Endothelial cell of umbilical vein (primary cell): ENCODE results near the gene MS4A15. TPM values are rescaled to one million over a fixed set of nuclear protein-coding genes. Genes with fewer than 3 reads are reported as not detected.

Experiments
- BruUV-seq: library from RNA; stranded (reverse); fragments of 400-500 nt; replicated peaks from 2 replicates; lab custom pipeline; 2021; lab: Mats Ljungman, UMichigan
- CTCF ChIA-PET: fragments of 300-600, 350-600 bp; sonication (Branson Sonifier 250); formaldehyde crosslinking; loops from one replicate; lab custom pipeline; 2021; ENCODE audit warnings: antibody characterized with exemption, inconsistent platforms; lab: Charles Lee
- POLR2A ChIA-PET: fragments of 300-600, 350-600 bp; sonication (Branson Sonifier 250); formaldehyde crosslinking; loops from one replicate; lab custom pipeline; 2021; ENCODE audit warnings: antibody characterized with exemption, inconsistent platforms; lab: Charles Lee
- DNase-seq: peaks from one replicate; pipeline ENCODE4 v3.0.0-alpha.2; 2011; ENCODE audit warnings: low read depth, low spot score
- FAIRE-seq: peaks from 2 replicates; lab custom pipeline; 2011; peaks lifted over from hg19 to GRCh38; lab: Jason Lieb, UNC
- H2AFZ ChIP-seq: 2 replicates; pipeline ENCODE4 v1.6.0; 2012; ENCODE audit warnings: low read depth, low read length, control low read depth, inconsistent platforms
- H3K27ac ChIP-seq: 2 replicates; pipeline ENCODE4 v1.5.1; 2011; ENCODE audit warnings: low read depth, mild to moderate bottlenecking, control low read depth, low read length, moderate library complexity; ENCODE audit not compliant: insufficient read depth
- H3K27me3 ChIP-seq, 2 experiments: 2 replicates each; pipeline versions ENCODE4 v1.6.0 to v1.6.1; 2011; ENCODE audit warnings: low read length in 2 of 2, mixed read lengths in 1 of 2; ENCODE audit not compliant: control insufficient read depth in 2 of 2, insufficient read depth in 2 of 2
- H3K36me3 ChIP-seq, 2 experiments: 2 replicates in 1 of 2; 3 replicates in 1 of 2; pipeline ENCODE4 v1.5.1; 2011; ENCODE audit warnings: low read length in 2 of 2, mild to moderate bottlenecking in 1 of 2, moderate library complexity in 1 of 2; ENCODE audit not compliant: control insufficient read depth in 2 of 2, insufficient read depth in 2 of 2; ENCODE audit errors: extremely low read depth in 1 of 2
- H3K4me1 ChIP-seq: 3 replicates; pipeline ENCODE4 v1.5.1; 2011; ENCODE audit warnings: mild to moderate bottlenecking, low read length; ENCODE audit not compliant: control insufficient read depth, insufficient read depth; ENCODE audit errors: extremely low read depth
- H3K4me2 ChIP-seq: 2 replicates; pipeline ENCODE4 v1.6.1; 2011; ENCODE audit warnings: low read length, control low read depth, mixed read lengths; ENCODE audit not compliant: insufficient read depth
- H3K4me3 ChIP-seq, 3 experiments: fragments of 200-600 bp in 1 of 3; sonication (generic), shearing (Covaris generic) in 1 of 3; replicated peaks in 1 of 3; 2 replicates each; pipeline ENCODE4 v1.5.1; 2011 to 2016; ENCODE audit warnings: control low read depth in 3 of 3, low read length in 3 of 3, mild to moderate bottlenecking in 2 of 3, inconsistent platforms in 1 of 3, low read depth in 1 of 3, moderate library complexity in 1 of 3; ENCODE audit not compliant: insufficient read depth in 1 of 3
- H3K79me2 ChIP-seq: 2 replicates; pipeline ENCODE4 v1.6.0; 2012; ENCODE audit warnings: low read length, inconsistent platforms; ENCODE audit not compliant: control insufficient read depth, insufficient read depth
- H3K9ac ChIP-seq: replicated peaks from 2 replicates; pipeline ENCODE3; 2011; ENCODE audit warnings: low read length, control low read depth; ENCODE audit not compliant: insufficient read depth; ENCODE audit errors: extremely low read depth
- H3K9me1 ChIP-seq: replicated peaks from 3 replicates; pipeline ENCODE4 v1.6.0; 2011; ENCODE audit warnings: mild to moderate bottlenecking, low read length; ENCODE audit not compliant: control insufficient read depth, insufficient read depth; ENCODE audit errors: extremely low read depth
- H3K9me3 ChIP-seq: replicated peaks from 2 replicates; pipeline ENCODE4 v1.5.1; 2012; ENCODE audit warnings: low read length, inconsistent platforms; ENCODE audit not compliant: control insufficient read depth, insufficient read depth
- H4K20me1 ChIP-seq: replicated peaks from 2 replicates; pipeline ENCODE3; 2011; ENCODE audit warnings: mild to moderate bottlenecking, low read length; ENCODE audit not compliant: control insufficient read depth, insufficient read depth; ENCODE audit errors: extremely low read depth
- EZH2 ChIP-seq: IDR thresholded peaks from 2 replicates; pipeline ENCODE4 v1.6.1; 2012; ENCODE audit warnings: borderline replicate concordance, low read depth, mild to moderate bottlenecking, moderate library complexity, low read length, inconsistent platforms; ENCODE audit not compliant: severe bottlenecking
- FOS ChIP-seq: IDR thresholded peaks from 2 replicates; pipeline ENCODE4 v1.6.1; 2011; ENCODE audit warnings: mild to moderate bottlenecking, low read length, moderate library complexity, borderline replicate concordance; ENCODE audit not compliant: insufficient read depth
- GATA2 ChIP-seq: IDR thresholded peaks from 2 replicates; pipeline ENCODE4 v1.7.0; 2011; ENCODE audit warnings: low read depth, mild to moderate bottlenecking, moderate library complexity, mixed read lengths, low read length; ENCODE audit not compliant: insufficient read length, insufficient read depth
- JUN ChIP-seq: IDR thresholded peaks from 2 replicates; pipeline ENCODE4 v1.6.1; 2011; ENCODE audit warnings: borderline replicate concordance, low read depth; ENCODE audit not compliant: insufficient read length, insufficient read depth
- MYC ChIP-seq: IDR thresholded peaks from one replicate; pipeline ENCODE4 v1.6.1; 2011; ENCODE audit warnings: mild to moderate bottlenecking, low read depth, low read length
- POLR2A ChIP-seq: IDR thresholded peaks from 2 replicates; pipeline ENCODE4 v1.6.1; 2012; ENCODE audit warnings: low read depth, mild to moderate bottlenecking, control low read depth, low read length
- dilution Hi-C: fragments of 300-500 bp; cut with MboI; formaldehyde crosslinking; loops from one replicate; pipeline ENCODE4 v1.15.0; 2019; ENCODE audit warnings: low sequenced_read_pairs; ENCODE audit not compliant: extremely low pct_ligation_motif_present
- intact Hi-C: fragments of 100-400 bp; cut with micrococcal nuclease; formaldehyde crosslinking; loops from one replicate; pipeline ENCODE4 v1.10.0; 2022
- polyA plus RNA-seq, 4 experiments: library from polyadenylated mRNA; depleted of rRNA in 3 of 4; stranded (reverse) in 3 of 4; unstranded in 1 of 4; fragments of >200 nt; gene quantifications; 2 replicates each; pipeline versions ENCODE4 v1.2.1 to v1.2.3, GENCODE V29; 2011 to 2012; ENCODE audit warnings: missing spikeins in 1 of 4
- total RNA-seq: library from RNA; stranded (reverse); gene quantifications from 2 replicates; pipeline ENCODE4 v1.2.3, GENCODE V29; 2021
- TF ChIP-seq, protein P1 (sequence below), 2 donors: IDR thresholded peaks; 1 replicate in 1 of 2; 2 replicates in 1 of 2; pipeline ENCODE4 v1.5.1; 2011; ENCODE audit warnings: low read length in 2 of 2, mild to moderate bottlenecking in 2 of 2, moderate library complexity in 2 of 2, control low read depth in 1 of 2, inconsistent platforms in 1 of 2, low read depth in 1 of 2; ENCODE audit not compliant: insufficient read depth in 1 of 2; ENCODE audit errors: extremely low read depth in 1 of 2
- TF ChIP-seq, protein P2 (sequence below): IDR thresholded peaks from 2 replicates; pipeline ENCODE4 v1.6.1; 2011; ENCODE audit not compliant: insufficient read depth, insufficient read length

The MS4A15 gene
- total and polyA plus RNA-seq, 2 donors (not counting 3 experiments of a cell fraction or from before 2014, with no cell fraction given): not detected

DNA sequence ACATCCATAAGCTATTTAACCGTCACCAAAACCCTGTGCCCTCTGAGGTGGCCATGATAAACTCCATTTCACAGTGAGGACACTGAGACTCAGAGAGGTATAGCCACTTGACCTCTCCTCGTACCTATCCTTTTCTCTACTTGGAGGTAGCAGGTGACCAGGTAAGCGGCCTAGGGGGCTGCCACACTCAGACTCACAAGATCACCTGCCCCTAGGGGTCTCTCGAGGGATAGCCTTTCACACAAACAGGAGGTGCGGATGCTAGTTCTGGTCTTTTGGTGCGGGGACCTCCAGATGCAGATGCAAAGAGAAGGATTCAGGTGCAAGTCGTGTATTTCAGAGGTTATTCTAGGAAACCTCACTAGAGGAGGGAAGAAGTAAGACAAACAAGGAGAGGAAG is 17.6 kb upstream of the MS4A15 start:
- BruUV-seq: no TSS peak
- POLR2A ChIA-PET: no interaction called here

More for the DNA sequence above, 17.6 kb upstream of the MS4A15 start:
- Histone ChIP-seq H4K20me1 (no peaks in the 10 kb centered on the region), H3K9me1 (no peaks in the 10 kb centered on the region), H3K9me3 (no peaks in the 10 kb centered on the region), H3K36me3 (no peaks in the 10 kb centered on the region), H2AFZ (no peak overlapping the region), H3K4me2 (no peak overlapping the region), H3K27ac (no peak overlapping the region), H3K27me3 (no peaks in the 10 kb centered on the region), H3K4me3 (no peak overlapping the region), H3K79me2 (no peaks in the 10 kb centered on the region), H3K9ac (no peak overlapping the region), H3K4me1 (no peaks in the 10 kb centered on the region)
- DNase-seq (no peak), FAIRE-seq (no peak)
- intact Hi-C loops (no loop called here), dilution Hi-C loops (no loop called here)
- CTCF ChIA-PET: no interaction called here
- no peak for TF ChIP-seq FOS
- TF ChIP-seq MYC: no peak
- TF ChIP-seq, protein P1, sequence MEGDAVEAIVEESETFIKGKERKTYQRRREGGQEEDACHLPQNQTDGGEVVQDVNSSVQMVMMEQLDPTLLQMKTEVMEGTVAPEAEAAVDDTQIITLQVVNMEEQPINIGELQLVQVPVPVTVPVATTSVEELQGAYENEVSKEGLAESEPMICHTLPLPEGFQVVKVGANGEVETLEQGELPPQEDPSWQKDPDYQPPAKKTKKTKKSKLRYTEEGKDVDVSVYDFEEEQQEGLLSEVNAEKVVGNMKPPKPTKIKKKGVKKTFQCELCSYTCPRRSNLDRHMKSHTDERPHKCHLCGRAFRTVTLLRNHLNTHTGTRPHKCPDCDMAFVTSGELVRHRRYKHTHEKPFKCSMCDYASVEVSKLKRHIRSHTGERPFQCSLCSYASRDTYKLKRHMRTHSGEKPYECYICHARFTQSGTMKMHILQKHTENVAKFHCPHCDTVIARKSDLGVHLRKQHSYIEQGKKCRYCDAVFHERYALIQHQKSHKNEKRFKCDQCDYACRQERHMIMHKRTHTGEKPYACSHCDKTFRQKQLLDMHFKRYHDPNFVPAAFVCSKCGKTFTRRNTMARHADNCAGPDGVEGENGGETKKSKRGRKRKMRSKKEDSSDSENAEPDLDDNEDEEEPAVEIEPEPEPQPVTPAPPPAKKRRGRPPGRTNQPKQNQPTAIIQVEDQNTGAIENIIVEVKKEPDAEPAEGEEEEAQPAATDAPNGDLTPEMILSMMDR (IDR thresholded peaks at IDR 0.05; ENCODE audit: extremely low read depth in 1 of 2, insufficient read depth in 1 of 2, low read depth in 1 of 2, low read length in 2 of 2): no peak
- TF ChIP-seq JUN: no peak
- TF ChIP-seq, protein P2, sequence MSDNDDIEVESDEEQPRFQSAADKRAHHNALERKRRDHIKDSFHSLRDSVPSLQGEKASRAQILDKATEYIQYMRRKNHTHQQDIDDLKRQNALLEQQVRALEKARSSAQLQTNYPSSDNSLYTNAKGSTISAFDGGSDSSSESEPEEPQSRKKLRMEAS: no peak
- TF ChIP-seq GATA2: no peak
- no peak for TF ChIP-seq POLR2A
- no peak for TF ChIP-seq EZH2
